B cell (primary cell): Measurements from ENCODE around the gene WNT6. TPM values are rescaled to one million over a fixed set of nuclear protein-coding genes. Genes with fewer than 3 reads are reported as not detected.

Experiments
- ATAC-seq: fragments of 200-7000 bp; cut with Tn5 transposase; one replicate; pipeline ENCODE4 v1.10.0; 2021; ENCODE audit warnings: low read depth, mild to moderate bottlenecking, moderate number of reproducible peaks, moderate library complexity
- CTCF ChIA-PET: fragments of 350-600 bp; sonication (Branson Sonifier 250); formaldehyde crosslinking; loops from one replicate; lab custom pipeline; 2021; ENCODE audit warnings: antibody characterized with exemption, inconsistent platforms; lab: Charles Lee
- POLR2A ChIA-PET: fragments of 350-600 bp; sonication (Branson Sonifier 250); formaldehyde crosslinking; loops from one replicate; lab custom pipeline; 2021; ENCODE audit warnings: antibody characterized with exemption; lab: Charles Lee
- DNase-seq: peaks from one replicate; pipeline ENCODE4 v3.0.0; 2013
- H2AFZ ChIP-seq: 2 replicates; pipeline ENCODE4 v1.6.1; 2012; ENCODE audit warnings: mild to moderate bottlenecking, low read depth, low read length; ENCODE audit not compliant: insufficient read depth, poor library complexity, severe bottlenecking
- H3K27ac ChIP-seq, 2 donors: 1 replicate in 1 of 2; 2 replicates in 1 of 2; pipeline ENCODE4 v1.5.1; 2012 to 2013; ENCODE audit warnings: low read length in 2 of 2, mild to moderate bottlenecking in 2 of 2, moderate library complexity in 1 of 2
- H3K27me3 ChIP-seq, 4 experiments: fragments of 200-600 bp in 1 of 4; sonication (generic) in 1 of 4; replicated peaks in 1 of 4; 1 replicate in 2 of 4; 2 replicates in 2 of 4; pipeline versions ENCODE4 v1.6.1 to v1.7.0; 2013 to 2016; ENCODE audit warnings: low read length in 3 of 4, mild to moderate bottlenecking in 2 of 4, mixed read lengths in 1 of 4, moderate library complexity in 1 of 4; ENCODE audit not compliant: insufficient read depth in 4 of 4, control insufficient read depth in 3 of 4; ENCODE audit errors: control extremely low read depth in 1 of 4
- H3K36me3 ChIP-seq, 2 experiments: replicated peaks in 1 of 2; 1 replicate in 1 of 2; 2 replicates in 1 of 2; pipeline versions ENCODE4 v1.6.1 to v1.7.1; 2013; ENCODE audit warnings: low read length in 1 of 2; ENCODE audit not compliant: insufficient read depth in 2 of 2, control insufficient read depth in 1 of 2; ENCODE audit errors: control extremely low read depth in 1 of 2, extremely low read depth in 1 of 2
- H3K4me1 ChIP-seq, 2 donors: fragments of 200-600 bp in 1 of 2; sonication (generic) in 1 of 2; 1 replicate in 1 of 2; 2 replicates in 1 of 2; pipeline versions ENCODE4 v1.5.1 to v1.6.1; 2013 to 2017; ENCODE audit warnings: low read length in 2 of 2; ENCODE audit not compliant: control insufficient read depth in 2 of 2, insufficient read depth in 2 of 2
- H3K4me2 ChIP-seq: replicated peaks from 2 replicates; pipeline ENCODE3; 2012; ENCODE audit warnings: mild to moderate bottlenecking, low read depth, low read length; ENCODE audit not compliant: poor library complexity, severe bottlenecking
- H3K4me3 ChIP-seq, 5 experiments: fragments of 200-600 bp in 1 of 5; sonication (generic) in 1 of 5; 1 replicate in 3 of 5; 2 replicates in 2 of 5; pipeline versions ENCODE4 v1.5.1 to v1.7.0; 2011 to 2016; ENCODE audit warnings: low read length in 4 of 5, mild to moderate bottlenecking in 4 of 5, low read depth in 2 of 5, control low read depth in 1 of 5, moderate library complexity in 1 of 5; ENCODE audit not compliant: insufficient read depth in 1 of 5; ENCODE audit errors: control extremely low read depth in 1 of 5, extremely low read depth in 1 of 5
- H3K79me2 ChIP-seq: fragments of 200-600 bp; sonication (generic); one replicate; pipeline ENCODE4 v1.6.0; 2016; ENCODE audit warnings: low read length; ENCODE audit not compliant: control insufficient read depth, insufficient read depth
- H3K9ac ChIP-seq: fragments of 200-600 bp; sonication (generic); 2 replicates; pipeline ENCODE4 v1.6.1; 2017; ENCODE audit warnings: mild to moderate bottlenecking, low read length, moderate library complexity
- H3K9me3 ChIP-seq, 3 donors: one replicate each; pipeline versions ENCODE4 v1.6.1 to v1.7.1; 2013; ENCODE audit warnings: low read length in 2 of 3; ENCODE audit not compliant: control insufficient read depth in 2 of 3, insufficient read depth in 1 of 3; ENCODE audit errors: control extremely low read depth in 1 of 3
- H4K20me1 ChIP-seq: 2 replicates; pipeline ENCODE4 v1.6.0; 2012; ENCODE audit warnings: mild to moderate bottlenecking, low read length; ENCODE audit not compliant: insufficient read depth, control insufficient read depth, poor library complexity, severe bottlenecking
- H3K27ac Mint-ChIP-seq: one replicate; pipeline ENCODE4 v1.8.0; 2021; ENCODE audit warnings: mixed read lengths
- H3K27me3 Mint-ChIP-seq: one replicate; pipeline ENCODE4 v1.8.0; 2021; ENCODE audit warnings: mixed read lengths
- H3K4me1 Mint-ChIP-seq: one replicate; pipeline ENCODE4 v1.8.0; 2021; ENCODE audit warnings: mixed read lengths
- H3K4me3 Mint-ChIP-seq: one replicate; pipeline ENCODE4 v1.8.0; 2021; ENCODE audit warnings: mixed read lengths
- H3K9me3 Mint-ChIP-seq: one replicate; pipeline ENCODE4 v1.8.0; 2022; ENCODE audit warnings: mixed read lengths; ENCODE audit not compliant: insufficient read depth
- CTCF ChIP-seq: fragments of 200-600 bp; IDR thresholded peaks from one replicate; pipeline ENCODE4 v1.8.0; 2022; ENCODE audit warnings: antibody characterized with exemption, mild to moderate bottlenecking
- EZH2 ChIP-seq: IDR thresholded peaks from 2 replicates; pipeline ENCODE4 v1.6.1; 2012; ENCODE audit warnings: borderline replicate concordance, low read depth, mild to moderate bottlenecking, moderate library complexity, low read length; ENCODE audit not compliant: insufficient read depth, poor library complexity, severe bottlenecking
- WGBS: methylation state at CpG from one replicate; pipeline ENCODE4 v1.1.5; 2013; ENCODE audit warnings: missing lambda C conversion rate; ENCODE audit not compliant: insufficient coverage; 5-methylcytosine and 5-hydroxymethylcytosine counted together
- intact Hi-C: fragments of 100-400 bp; cut with micrococcal nuclease; formaldehyde crosslinking; loops from one replicate; pipeline ENCODE4 v1.10.0; 2022
- polyA plus RNA-seq: library from polyadenylated mRNA; depleted of rRNA; stranded (reverse); fragments of >200 nt; gene quantifications from 2 replicates; pipeline ENCODE4 v1.2.3, GENCODE V29; 2012
- total RNA-seq, 2 donors: library from RNA; stranded (reverse); fragments of 120-200 nt in 1 of 2; gene quantifications; 1 replicate in 1 of 2; 2 replicates in 1 of 2; pipeline versions ENCODE4 v1.2.3 to v1.2.4, GENCODE V29; 2013 to 2022

WNT6 gene
- total and polyA plus RNA-seq, 2 donors (not counting 1 experiment from before 2014, with no cell fraction given): 0.84 to 2.0 TPM

- H3K27ac Mint-ChIP-seq: no peak overlapping the region
- peaks cover 0 to 88% (median 51%) of the 10 kb centered on the region in 4 experiments for H3K27me3 ChIP-seq
- H2AFZ ChIP-seq: peak overlapping the region; percentile 26
These were observed 692 bp upstream of the WNT6 start for GRCh38 chr2:218858671-218859555.

More at GRCh38 chr2:218858671-218859555, 692 bp upstream of the WNT6 start:
- Histone ChIP-seq H3K27ac (no peak overlapping the region), H3K36me3 (no peaks in the 10 kb centered on the region), H3K9me3 (peaks cover 0 to 17% (median 0%) of the 10 kb centered on the region in 3 donors), H3K79me2 (no peaks in the 10 kb centered on the region), H3K4me1 (peaks cover 23 to 36% of the 10 kb centered on the region in 2 donors), H3K4me2 (peak overlapping the region; percentile 81), H3K9ac (peak overlapping the region; percentile 37), H3K4me3 (peak overlapping the region in 3 of 5 experiments; percentile 11 to 49 (median 30)), H4K20me1 (no peaks in the 10 kb centered on the region)
- POLR2A ChIA-PET: interaction anchor here (1.3 kb wide), 1 partner anchor 11 kb away, joined by 3 read pairs; no protein-coding TSS in a partner anchor
- Mint-ChIP-seq H3K27me3 (peaks cover 82% of the 10 kb centered on the region), H3K4me1 (peaks cover 21% of the 10 kb centered on the region), H3K9me3 (no peaks in the 10 kb centered on the region), H3K4me3 (peak overlapping the region; percentile 74)
- WGBS: 6% methylated on average over 39 of the region's 51 CpGs
- TF ChIP-seq CTCF (no peak), EZH2 (peak; percentile 88)
- intact Hi-C loops: no loop called here
- DNase-seq (peak; percentile 39), ATAC-seq (no peak)
- CTCF ChIA-PET: interaction anchor here (1.1 to 10.3 kb wide), 4 partner anchors 11 to 40 kb away, joined by 3 to 129 read pairs (median 15); partner anchors contain the start of gene WNT10A
